Trophoblast cell (in vitro differentiated cells and primary cell): Measurements from ENCODE around the gene KCNQ1.

Experiments used
- DNase-seq, 2 donors: peaks; one replicate each; pipeline ENCODE4 v3.0.0-alpha.2; 2016
- H2AFZ ChIP-seq: 2 replicates; pipeline ENCODE4 v1.6.1; 2013; ENCODE audit warnings: low read length, moderate library complexity, mild to moderate bottlenecking; ENCODE audit not compliant: insufficient read depth, poor library complexity
- H2AK5ac ChIP-seq: 2 replicates; pipeline ENCODE4 v1.6.1; 2013; ENCODE audit warnings: mild to moderate bottlenecking, low read length
- H2BK120ac ChIP-seq: 2 replicates; pipeline ENCODE4 v1.6.1; 2013; ENCODE audit warnings: low read length, mild to moderate bottlenecking, moderate library complexity; ENCODE audit not compliant: insufficient read depth, poor library complexity
- H2BK12ac ChIP-seq: 2 replicates; pipeline ENCODE4 v1.6.1; 2013; ENCODE audit warnings: mild to moderate bottlenecking, low read length, moderate library complexity
- H2BK5ac ChIP-seq: 2 replicates; pipeline ENCODE4 v1.6.1; 2013; ENCODE audit warnings: low read length, low read depth, moderate library complexity, mild to moderate bottlenecking; ENCODE audit not compliant: poor library complexity
- H3K14ac ChIP-seq: 2 replicates; pipeline ENCODE4 v1.6.1; 2013; ENCODE audit warnings: mild to moderate bottlenecking, low read length
- H3K18ac ChIP-seq: 2 replicates; pipeline ENCODE4 v1.6.1; 2013; ENCODE audit warnings: mild to moderate bottlenecking, low read length
- H3K23ac ChIP-seq: 2 replicates; pipeline ENCODE4 v1.6.1; 2013; ENCODE audit warnings: low read length
- H3K27ac ChIP-seq: 2 replicates; pipeline ENCODE4 v1.5.1; 2013; ENCODE audit warnings: low read depth, mild to moderate bottlenecking, inconsistent platforms, low read length, moderate library complexity
- H3K27me3 ChIP-seq: 2 replicates; pipeline ENCODE4 v1.6.1; 2013; ENCODE audit warnings: inconsistent platforms, mild to moderate bottlenecking, low read length, moderate library complexity; ENCODE audit not compliant: insufficient read depth
- H3K36me3 ChIP-seq, 2 experiments: 1 replicate in 1 of 2; 2 replicates in 1 of 2; pipeline ENCODE4 v1.6.1; 2013; ENCODE audit warnings: low read length in 2 of 2, mild to moderate bottlenecking in 2 of 2, moderate library complexity in 1 of 2; ENCODE audit not compliant: insufficient read depth in 2 of 2, control insufficient read depth in 1 of 2
- H3K4ac ChIP-seq: 2 replicates; pipeline ENCODE4 v1.6.1; 2013; ENCODE audit warnings: low read depth, mild to moderate bottlenecking, low read length, moderate library complexity
- H3K4me1 ChIP-seq, 2 experiments: 1 replicate in 1 of 2; 2 replicates in 1 of 2; pipeline ENCODE4 v1.6.1; 2013; ENCODE audit warnings: low read length in 2 of 2, mild to moderate bottlenecking in 2 of 2, moderate library complexity in 1 of 2; ENCODE audit not compliant: insufficient read depth in 2 of 2, control insufficient read depth in 1 of 2
- H3K4me2 ChIP-seq: 2 replicates; pipeline ENCODE4 v1.6.1; 2013; ENCODE audit warnings: inconsistent platforms, mild to moderate bottlenecking, low read length, moderate library complexity
- H3K4me3 ChIP-seq: 2 replicates; pipeline ENCODE4 v1.5.1; 2013; ENCODE audit warnings: mild to moderate bottlenecking, low read depth, low read length, inconsistent platforms
- H3K79me1 ChIP-seq: one replicate; pipeline ENCODE4 v1.6.1; 2013; ENCODE audit warnings: low read length
- H3K79me2 ChIP-seq: 2 replicates; pipeline ENCODE4 v1.6.1; 2013; ENCODE audit warnings: low read length, mild to moderate bottlenecking; ENCODE audit not compliant: control insufficient read depth, insufficient read depth, poor library complexity
- H3K9ac ChIP-seq: 2 replicates; pipeline ENCODE4 v1.6.1; 2013; ENCODE audit warnings: mild to moderate bottlenecking, low read length
- H3K9me3 ChIP-seq: 2 replicates; pipeline ENCODE4 v1.6.1; 2013; ENCODE audit warnings: low read depth, mild to moderate bottlenecking, control low read depth, inconsistent platforms, low read length; ENCODE audit not compliant: insufficient read depth
- H4K12ac ChIP-seq: 2 replicates; pipeline ENCODE4 v1.6.1; 2013; ENCODE audit warnings: low read depth, mild to moderate bottlenecking, low read length, moderate library complexity
- H4K8ac ChIP-seq: 2 replicates; pipeline ENCODE4 v1.6.1; 2013; ENCODE audit warnings: low read depth, mild to moderate bottlenecking, low read length, moderate library complexity
- H4K91ac ChIP-seq: one replicate; pipeline ENCODE4 v1.6.1; 2013; ENCODE audit warnings: low read depth, mild to moderate bottlenecking, low read length, moderate library complexity
- WGBS: extraction: QIAGEN DNeasy Blood & Tissue Kit; methylation state at CpG from one replicate; pipeline ENCODE4 v1.1.7; 2013; ENCODE audit warnings: missing lambda C conversion rate; ENCODE audit not compliant: insufficient read length, insufficient coverage; ENCODE audit errors: extremely low coverage; 5-methylcytosine and 5-hydroxymethylcytosine counted together

The KCNQ1 gene

GRCh38 chr11:2768471-2769408 lies 323.9 kb downstream of the KCNQ1 start:
- Histone ChIP-seq H3K36me3 (no peaks in the 10 kb centered on the region), H3K27ac (no peak overlapping the region), H2BK5ac (no peak overlapping the region), H3K4me2 (no peak overlapping the region), H2AFZ (no peak overlapping the region), H4K12ac (no peak overlapping the region), H2BK12ac (no peak overlapping the region), H3K79me2 (no peaks in the 10 kb centered on the region), H4K91ac (no peak overlapping the region), H3K27me3 (no peaks in the 10 kb centered on the region), H3K9ac (no peak overlapping the region), H2AK5ac (no peak overlapping the region), H3K4me1 (peaks cover 3 to 6% of the 10 kb centered on the region in 2 experiments), H2BK120ac (no peak overlapping the region), H3K14ac (no peak overlapping the region), H3K4ac (no peak overlapping the region), H3K79me1 (no peaks in the 10 kb centered on the region), H3K4me3 (no peak overlapping the region), H3K18ac (no peak overlapping the region), H4K8ac (no peak overlapping the region), H3K9me3 (peaks cover 2% of the 10 kb centered on the region), H3K23ac (no peak overlapping the region)
- no peak for DNase-seq
- WGBS, result no CpG with 5 or more reads among the region's 14 CpGs

GRCh38 chr11:2769409-2770095 lies 324.7 kb downstream of the KCNQ1 start:
- H2AK5ac ChIP-seq, result no peak overlapping the region
- no peaks in the 10 kb centered on the region for H3K79me2 ChIP-seq
- no peak overlapping the region for H2AFZ ChIP-seq
- H2BK120ac ChIP-seq, result no peak overlapping the region
- no peaks in the 10 kb centered on the region for H3K27me3 ChIP-seq
- no peak overlapping the region for H3K9ac ChIP-seq
- no peak overlapping the region for H4K91ac ChIP-seq
- no peak overlapping the region for H3K4ac ChIP-seq
- H3K4me1 ChIP-seq, result peaks cover 3 to 6% of the 10 kb centered on the region in 2 experiments
- no peak overlapping the region for H2BK5ac ChIP-seq
- no peak overlapping the region for H4K12ac ChIP-seq
- no peak overlapping the region for H2BK12ac ChIP-seq
- H4K8ac ChIP-seq, result no peak overlapping the region
- H3K9me3 ChIP-seq, result peaks cover 2% of the 10 kb centered on the region
- no CpG with 5 or more reads among the region's 14 CpGs for WGBS
- no peak overlapping the region for H3K4me2 ChIP-seq
- no peaks in the 10 kb centered on the region for H3K36me3 ChIP-seq
- no peak overlapping the region for H3K18ac ChIP-seq
- H3K23ac ChIP-seq, result no peak overlapping the region
- no peak for DNase-seq
- no peak overlapping the region for H3K4me3 ChIP-seq
- H3K79me1 ChIP-seq, result no peaks in the 10 kb centered on the region
- H3K27ac ChIP-seq, result no peak overlapping the region
- no peak overlapping the region for H3K14ac ChIP-seq

- Histone ChIP-seq H3K79me2 (no peaks in the 10 kb centered on the region), H3K23ac (no peak overlapping the region), H3K4me1 (peaks cover 3 to 6% of the 10 kb centered on the region in 2 experiments), H2AFZ (no peak overlapping the region), H3K27me3 (no peaks in the 10 kb centered on the region), H4K8ac (no peak overlapping the region), H3K9me3 (peaks cover 2% of the 10 kb centered on the region), H3K36me3 (no peaks in the 10 kb centered on the region), H4K91ac (no peak overlapping the region), H3K4me2 (no peak overlapping the region), H2BK12ac (no peak overlapping the region), H3K4me3 (no peak overlapping the region), H3K14ac (no peak overlapping the region), H3K4ac (no peak overlapping the region), H4K12ac (no peak overlapping the region), H2AK5ac (no peak overlapping the region), H3K79me1 (no peaks in the 10 kb centered on the region), H3K9ac (no peak overlapping the region), H3K27ac (no peak overlapping the region), H2BK5ac (no peak overlapping the region), H2BK120ac (no peak overlapping the region), H3K18ac (no peak overlapping the region)
- WGBS, result no CpG with 5 or more reads among the region's 13 CpGs
- DNase-seq, result no peak
These were observed 325.4 kb downstream of the KCNQ1 start for GRCh38 chr11:2770096-2770751.

GRCh38 chr11:2770761-2771301 lies 326.0 kb downstream of the KCNQ1 start:
- Histone ChIP-seq H2BK12ac (no peak overlapping the region), H4K8ac (no peak overlapping the region), H3K4me1 (peaks cover 3 to 6% of the 10 kb centered on the region in 2 experiments), H3K14ac (no peak overlapping the region), H4K12ac (no peak overlapping the region), H3K4ac (no peak overlapping the region), H2AFZ (no peak overlapping the region), H3K36me3 (no peaks in the 10 kb centered on the region), H2BK5ac (no peak overlapping the region), H3K9me3 (peaks cover 2% of the 10 kb centered on the region), H3K23ac (no peak overlapping the region), H3K4me2 (no peak overlapping the region), H3K18ac (no peak overlapping the region), H3K27ac (no peak overlapping the region), H2BK120ac (no peak overlapping the region), H3K9ac (no peak overlapping the region), H3K27me3 (no peaks in the 10 kb centered on the region), H3K4me3 (no peak overlapping the region), H2AK5ac (no peak overlapping the region), H3K79me1 (no peaks in the 10 kb centered on the region), H4K91ac (no peak overlapping the region), H3K79me2 (no peaks in the 10 kb centered on the region)
- no peak for DNase-seq
- no CpG with 5 or more reads among the region's 9 CpGs for WGBS
